Peyer's patch (tissue), 4 donors: ENCODE data around the gene TNFRSF1A. TPM values are rescaled to one million over a fixed set of nuclear protein-coding genes. Genes with fewer than 3 reads are reported as not detected.
A peak's percentile ranks its signal among the peaks of the same experiment; 100 is the strongest.

ENCODE experiments used
- DNase-seq, 3 donors: peaks; one replicate each; pipeline ENCODE4 v3.0.0-alpha.2; 2017 to 2019
- H3K27ac ChIP-seq, 4 donors: fragments of 200-600 bp; sonication (generic); one replicate each; pipeline ENCODE4 v1.5.1; 2016 to 2019
- H3K27me3 ChIP-seq, 2 donors: fragments of 200-600 bp; sonication (generic); one replicate each; pipeline ENCODE4 v1.5.1; 2019
- H3K36me3 ChIP-seq, 3 donors: fragments of 200-600 bp; sonication (generic); one replicate each; pipeline ENCODE4 v1.5.1; 2016 to 2019
- H3K4me1 ChIP-seq, 4 donors: fragments of 200-600 bp; sonication (generic); one replicate each; pipeline ENCODE4 v1.5.1; 2016 to 2019
- H3K4me3 ChIP-seq, 4 donors: fragments of 200-600 bp; sonication (generic); 1 replicate in 3 of 4; 2 replicates in 1 of 4; pipeline ENCODE4 v1.5.1; 2016 to 2019; ENCODE audit warnings: mild to moderate bottlenecking in 1 of 4
- H3K9me3 ChIP-seq, 4 donors: fragments of 200-600 bp; sonication (generic); one replicate each; pipeline ENCODE4 v1.5.1; 2016 to 2019; ENCODE audit warnings: mild to moderate bottlenecking in 1 of 4
- CTCF ChIP-seq, 6 experiments: fragments of 450-650 bp in 4 of 6; fragments of 200-600 bp in 2 of 6; sonication (generic) in 1 of 6; IDR thresholded peaks; one replicate each; pipeline ENCODE4 v1.5.1; 2017 to 2019; ENCODE audit warnings: antibody characterized with exemption in 6 of 6, mild to moderate bottlenecking in 3 of 6, moderate library complexity in 1 of 6
- POLR2A ChIP-seq, 2 donors: fragments of 450-650 bp; IDR thresholded peaks; one replicate each; pipeline ENCODE4 v1.5.1; 2017; ENCODE audit warnings: antibody characterized with exemption in 2 of 2, mild to moderate bottlenecking in 2 of 2, moderate library complexity in 2 of 2
- total RNA-seq, 4 donors: library from RNA; depleted of rRNA; stranded (reverse); fragments of >200 nt; gene quantifications; one replicate each; pipeline ENCODE4 v1.1.0, GENCODE V29; 2016

The TNFRSF1A gene
- total RNA-seq, 4 donors from 2014 or later: 90.8 to 547 (median 393) TPM

- H3K9me3 ChIP-seq: no peaks in the 10 kb centered on the region
- TF ChIP-seq CTCF (IDR thresholded peaks at IDR 0.05) (no peak), POLR2A (IDR thresholded peaks at IDR 0.05) (no peak)
- H3K4me1 ChIP-seq: peaks cover 0 to 29% (median 4%) of the 10 kb centered on the region in 4 donors
- peaks cover 0 to 6% of the 10 kb centered on the region in 2 donors for H3K27me3 ChIP-seq
- H3K4me3 ChIP-seq: no peak overlapping the region
- peak in 1 of 3 donors; percentile 34 for DNase-seq
- no peaks in the 10 kb centered on the region for H3K36me3 ChIP-seq
- no peak overlapping the region for H3K27ac ChIP-seq
Observed at GRCh38 chr12:6307529-6307928, 34.3 kb downstream of the TNFRSF1A start.

GRCh38 chr12:6306599-6307220 is 35.2 kb downstream of the TNFRSF1A start:
- Histone ChIP-seq H3K27me3 (peaks cover 0 to 6% of the 10 kb centered on the region in 2 donors), H3K9me3 (no peaks in the 10 kb centered on the region), H3K27ac (no peak overlapping the region), H3K36me3 (no peaks in the 10 kb centered on the region), H3K4me3 (no peak overlapping the region), H3K4me1 (peaks cover 0 to 29% (median 4%) of the 10 kb centered on the region in 4 donors)
- DNase-seq: peak in 1 of 3 donors; percentile 23
- TF ChIP-seq CTCF (IDR thresholded peaks at IDR 0.05) (no peak), POLR2A (IDR thresholded peaks at IDR 0.05) (no peak)

GRCh38 chr12:6306151-6306550 is 35.7 kb downstream of the TNFRSF1A start:
- DNase-seq: no peak
- TF ChIP-seq CTCF (IDR thresholded peaks at IDR 0.05): no peak
- no peak for TF ChIP-seq POLR2A (IDR thresholded peaks at IDR 0.05)

GRCh38 chr12:6303071-6303470 is 38.8 kb downstream of the TNFRSF1A start:
- Histone ChIP-seq H3K36me3 (no peaks in the 10 kb centered on the region), H3K4me1 (peaks cover 0 to 12% (median 0%) of the 10 kb centered on the region in 4 donors)

More at GRCh38 chr12:6306151-6306550, 35.7 kb downstream of the TNFRSF1A start:
- H3K4me1 ChIP-seq: peaks cover 0 to 29% (median 4%) of the 10 kb centered on the region in 4 donors
- no peaks in the 10 kb centered on the region for H3K36me3 ChIP-seq
- H3K27me3 ChIP-seq: peaks cover 0 to 6% of the 10 kb centered on the region in 2 donors
- no peaks in the 10 kb centered on the region for H3K9me3 ChIP-seq
- H3K27ac ChIP-seq: no peak overlapping the region
- no peak overlapping the region for H3K4me3 ChIP-seq

GRCh38 chr12:6302621-6303020 is 39.3 kb downstream of the TNFRSF1A start:
- Histone ChIP-seq H3K36me3 (no peaks in the 10 kb centered on the region), H3K27me3 (no peaks in the 10 kb centered on the region), H3K27ac (peak overlapping the region in 1 of 4 donors; percentile 18), H3K4me3 (no peak overlapping the region), H3K4me1 (peaks cover 0 to 10% (median 0%) of the 10 kb centered on the region in 4 donors), H3K9me3 (no peaks in the 10 kb centered on the region)
- TF ChIP-seq POLR2A (IDR thresholded peaks at IDR 0.05) (no peak), CTCF (IDR thresholded peaks at IDR 0.05) (no peak)
- DNase-seq: peak in 1 of 3 donors; percentile 13

More at GRCh38 chr12:6303071-6303470, 38.8 kb downstream of the TNFRSF1A start:
- TF ChIP-seq CTCF (IDR thresholded peaks at IDR 0.05) (no peak), POLR2A (IDR thresholded peaks at IDR 0.05) (no peak)
- DNase-seq: peak in 1 of 3 donors; percentile 48
- Histone ChIP-seq H3K27ac (peak overlapping the region in 1 of 4 donors; percentile 68), H3K4me3 (no peak overlapping the region), H3K9me3 (no peaks in the 10 kb centered on the region), H3K27me3 (no peaks in the 10 kb centered on the region)
